Measurements from ENCODE around the gene NAALADL2. TPM values are rescaled to one million over a fixed set of nuclear protein-coding genes. Genes with fewer than 3 reads are reported as not detected.

Gene NAALADL2
- total and polyA plus RNA-seq, 2 of the 8 experiments (the other 6 are each of a cell fraction or from before 2014, with no cell fraction given) = 0.12 to 0.22 TPM

- no peak overlapping the region for H3K4me3 ChIP-seq (ENCODE audit: extremely low read depth in 1 of 4, insufficient read depth in 2 of 4, low read depth in 3 of 4, low read length in 4 of 4)
- CTCF ChIA-PET (ENCODE audit: partially characterized antibody) = interaction anchor here (1.0 kb wide), 1 partner anchor 99 kb away, joined by 3 read pairs; no protein-coding TSS in a partner anchor
- no peak overlapping the region for H2BK15ac ChIP-seq (ENCODE audit: low read length)
- no peak overlapping the region for H2BK12ac ChIP-seq (ENCODE audit: low read depth, low read length)
- H3K9ac ChIP-seq (replicated peaks in 1 of 4; ENCODE audit: extremely low read depth in 1 of 4, low read depth in 3 of 4, low read length in 3 of 4) = no peak overlapping the region
- H3K14ac ChIP-seq (ENCODE audit: insufficient read length) = no peak overlapping the region
- WGBS, 2 experiments (ENCODE audit: extremely low coverage in 1 of 2, insufficient coverage in 1 of 2, insufficient read length in 1 of 2, insufficient replicate concordance in 2 of 2, low coverage in 1 of 2, low lambda C conversion rate in 2 of 2, missing lambda C conversion rate in 1 of 2) = 93% methylated on average over 2 of the region's 2 CpGs; no CpG with 5 or more reads in 1 of the 2 experiments
- H2AK5ac ChIP-seq (ENCODE audit: low read depth, low read length) = no peak overlapping the region
- no peak overlapping the region for H3K23ac ChIP-seq (ENCODE audit: insufficient read length)
- H3K9me3 ChIP-seq (ENCODE audit: insufficient read depth in 2 of 2, low read depth in 1 of 2, low read length in 1 of 2) = no peaks in the 10 kb centered on the region
- POLR2A ChIA-PET (ENCODE audit: partially characterized antibody) = no interaction called here
- no peak overlapping the region for H2BK20ac ChIP-seq (ENCODE audit: low read length)
- H3K56ac ChIP-seq (replicated peaks; ENCODE audit: insufficient read length, low read depth, low read length) = no peak overlapping the region
- H3K27ac ChIP-seq (ENCODE audit: low read depth, low read length) = no peak overlapping the region
- H3K18ac ChIP-seq (ENCODE audit: extremely low read depth, low read length) = no peak overlapping the region
- no peak overlapping the region for H4K8ac ChIP-seq (ENCODE audit: extremely low read depth, insufficient read depth, low read length)
- no peaks in the 10 kb centered on the region for H3K36me3 ChIP-seq (ENCODE audit: control insufficient read depth in 2 of 4, insufficient read depth in 4 of 4, low read length in 3 of 4)
- no peaks in the 10 kb centered on the region for H3K27me3 ChIP-seq (replicated peaks in 1 of 4; ENCODE audit: control insufficient read depth in 3 of 4, extremely low read depth in 1 of 4, insufficient read depth in 3 of 4, low read length in 3 of 4)
- H3K4me2 ChIP-seq (ENCODE audit: insufficient read depth in 1 of 2, low read depth in 2 of 2, low read length in 2 of 2) = no peak overlapping the region
- H3K79me2 ChIP-seq (ENCODE audit: control insufficient read depth in 1 of 2, insufficient read depth in 2 of 2, low read length in 2 of 2) = no peaks in the 10 kb centered on the region
- H2AFZ ChIP-seq (ENCODE audit: low read length) = no peak overlapping the region
- no peak for DNase-seq (ENCODE audit: low read depth in 1 of 2, low spot score in 2 of 2)
- H2BK120ac ChIP-seq (replicated peaks; ENCODE audit: low read depth, low read length) = no peak overlapping the region
- H2BK5ac ChIP-seq (ENCODE audit: low read depth, low read length) = no peak overlapping the region
- no peaks in the 10 kb centered on the region for H3K79me1 ChIP-seq (ENCODE audit: low read depth, low read length)
- FAIRE-seq = no peak
- no peaks in the 10 kb centered on the region for H3K4me1 ChIP-seq (replicated peaks in 1 of 4; ENCODE audit: control insufficient read depth in 3 of 4, insufficient read depth in 4 of 4, low read length in 3 of 4)
- TF ChIP-seq RBBP5 (IDR thresholded peaks at IDR 0.05; ENCODE audit: borderline replicate concordance, low read depth, low read length) (no peak), JUN (IDR thresholded peaks at IDR 0.05; ENCODE audit: low read depth, low read length) (no peak), HDAC6 (IDR thresholded peaks at IDR 0.05; ENCODE audit: low read depth, low read length) (no peak), MAFK (IDR thresholded peaks at IDR 0.05; ENCODE audit: low read depth, low read length) (no peak), USF2 (IDR thresholded peaks at IDR 0.05; ENCODE audit: low read length) (no peak)
- no peak overlapping the region for H4K5ac ChIP-seq (ENCODE audit: insufficient read length, low read depth, low read length)
- no peak overlapping the region for H4K91ac ChIP-seq (replicated peaks; ENCODE audit: insufficient read length, low read length)
- H4K20me1 ChIP-seq (replicated peaks in 1 of 2; ENCODE audit: control insufficient read depth in 1 of 2, insufficient read depth in 2 of 2, low read length in 2 of 2) = no peaks in the 10 kb centered on the region
- no peak overlapping the region for H3K4ac ChIP-seq (replicated peaks; ENCODE audit: insufficient read length, low read depth, low read length)
- H3K23me2 ChIP-seq (ENCODE audit: low read depth, low read length) = no peaks in the 10 kb centered on the region
These were observed 749.8 kb downstream of the NAALADL2 start for GRCh38 chr3:175608911-175609310.
